HG02759 (cell line): ENCODE measurements around the gene ZNF678.

ENCODE experiments used
- ATAC-seq: cut with Tn5 transposase; IDR thresholded peaks from one replicate; pipeline ENCODE4 v1.9.1; 2021; ENCODE audit warnings: mild to moderate bottlenecking, moderate library complexity; ENCODE audit not compliant: unreplicated experiment

ZNF678 gene

DNA sequence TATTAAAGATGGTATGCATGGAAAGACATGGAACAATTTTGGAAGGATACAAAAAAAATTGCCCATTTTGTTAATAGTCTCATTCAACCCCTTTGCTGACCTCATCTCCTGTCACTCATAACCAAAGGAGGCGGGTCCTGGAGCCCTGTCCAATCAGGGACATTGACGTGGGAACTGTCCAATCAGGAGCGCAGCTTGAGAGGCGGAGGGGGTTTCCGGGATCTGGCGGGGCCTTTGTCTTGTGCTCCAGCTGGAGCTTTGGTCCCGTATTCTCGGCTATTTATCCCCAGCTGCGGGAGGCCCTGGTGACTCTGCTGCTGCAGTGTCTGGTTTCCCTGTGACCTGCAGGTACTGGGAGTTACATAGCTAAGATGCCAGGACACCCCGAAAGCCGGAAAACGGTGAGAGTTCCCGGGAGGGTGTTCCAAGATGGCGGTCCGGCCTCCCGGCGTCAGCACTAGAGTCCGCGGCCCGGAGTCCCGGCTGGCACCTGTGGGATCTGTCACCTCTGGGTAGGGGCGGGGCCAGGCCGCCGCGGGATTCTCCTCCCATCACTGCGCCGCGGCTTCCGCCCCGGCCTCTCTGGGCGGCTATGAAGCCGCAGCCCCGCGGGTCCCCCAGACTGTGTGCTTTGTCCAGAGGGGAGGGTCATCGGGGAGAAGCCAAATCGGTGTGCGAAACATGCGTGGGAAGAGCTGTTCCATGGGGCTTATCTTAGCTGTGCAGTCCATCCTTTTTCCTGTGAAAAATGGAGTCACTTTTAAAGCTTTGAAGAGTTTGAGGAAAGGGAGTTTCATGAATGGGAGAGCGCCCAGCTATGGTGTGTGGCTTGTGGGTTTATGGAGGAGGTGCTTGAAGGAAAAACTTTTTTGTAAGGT is at the start of gene ZNF678:
Gene ZNF678 (plus strand): TSS at position 233 of the 878 bp plus-strand sequence. CDS start 87,436 bp downstream, outside the sequence.
- ATAC-seq: peak; percentile 94

DNA sequence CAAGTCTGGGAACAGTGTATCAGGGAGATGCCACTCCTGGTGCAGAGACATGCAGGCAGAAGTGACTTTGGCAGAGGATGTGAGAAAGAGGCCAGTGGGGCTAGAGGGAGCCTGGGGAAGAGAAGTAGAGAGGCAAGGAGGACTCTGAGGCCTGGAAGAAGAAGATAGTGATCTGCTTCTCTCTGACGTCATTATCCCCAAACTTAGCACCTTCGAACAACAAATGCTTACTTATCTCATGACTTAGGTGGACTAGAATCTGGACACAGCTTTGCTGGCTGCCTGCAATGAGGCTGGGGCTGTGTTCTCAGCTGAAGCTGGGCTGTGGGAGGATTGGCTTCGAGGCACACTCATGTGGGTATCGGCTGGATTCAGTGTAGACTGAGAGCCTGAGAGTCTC is 44.5 kb upstream of the ZNF678 start:
- no peak for ATAC-seq

DNA sequence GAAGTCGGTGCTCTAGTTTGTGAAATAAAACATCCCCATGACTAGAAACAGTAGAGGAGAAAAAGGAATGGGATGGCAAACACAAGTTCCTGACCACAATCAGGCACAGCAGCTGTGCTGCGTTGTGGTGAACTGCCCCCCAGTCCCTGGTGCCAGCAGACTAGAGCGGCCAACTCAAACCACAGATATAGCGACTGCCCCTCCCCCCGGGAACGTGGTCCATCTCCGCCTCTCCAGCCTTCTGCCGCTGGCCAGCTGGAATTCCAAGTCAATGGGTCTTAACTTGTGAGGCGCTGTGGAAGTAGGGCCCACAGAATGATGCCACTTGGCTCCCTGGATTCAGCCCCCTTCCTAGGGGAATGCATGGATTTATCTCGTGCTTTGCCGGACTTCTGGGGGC is 41.6 kb upstream of the ZNF678 start:
- no peak for ATAC-seq

DNA sequence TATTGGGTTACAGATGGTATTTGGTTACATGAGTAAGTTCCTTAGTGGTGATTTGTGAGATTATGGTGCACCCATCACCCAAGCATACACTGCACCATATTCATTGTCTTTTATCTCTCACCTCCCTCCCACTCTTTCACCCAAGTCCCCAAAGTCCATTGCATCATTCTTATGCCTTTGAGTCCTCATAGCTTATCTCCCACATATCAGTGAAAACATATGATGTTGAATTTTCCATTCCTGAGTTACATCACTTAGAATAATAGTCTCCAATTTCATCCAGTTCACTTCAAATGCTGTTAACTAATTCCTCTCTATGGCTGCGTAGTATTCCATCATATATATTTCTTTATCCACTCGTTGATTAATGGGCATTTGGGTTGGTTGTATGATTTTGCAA is 36.8 kb upstream of the ZNF678 start:
- no peak for ATAC-seq

DNA sequence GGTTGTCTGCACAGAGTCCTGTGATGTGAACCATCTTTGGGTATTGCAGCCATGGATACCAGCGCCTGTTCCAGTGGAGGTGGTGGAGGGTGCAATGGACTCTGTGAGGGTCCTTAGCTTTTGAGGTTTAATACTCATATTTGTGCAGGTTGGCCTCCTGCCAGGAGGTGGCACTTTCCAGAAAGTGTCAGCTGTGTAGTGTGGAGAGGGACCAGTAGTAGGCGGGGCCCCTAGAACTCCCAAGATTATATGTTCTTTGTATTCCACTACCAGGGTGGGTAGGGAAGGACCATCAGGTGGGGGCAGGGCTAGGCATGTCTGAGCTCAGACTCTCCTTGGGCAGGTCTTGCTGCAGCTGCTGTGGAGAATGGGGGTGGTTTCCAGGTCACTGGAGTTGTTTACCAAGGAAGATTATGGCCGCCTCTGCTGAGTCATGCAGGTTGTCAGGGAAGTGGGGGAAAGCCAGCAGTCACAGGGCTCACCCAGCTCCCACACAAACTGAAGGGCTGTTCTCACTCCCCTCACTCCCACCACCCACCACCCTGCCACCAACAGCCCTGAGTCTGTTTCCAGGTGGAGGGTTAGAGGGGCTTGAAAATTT is 31.2 kb upstream of the ZNF678 start:
- no peak for ATAC-seq

DNA sequence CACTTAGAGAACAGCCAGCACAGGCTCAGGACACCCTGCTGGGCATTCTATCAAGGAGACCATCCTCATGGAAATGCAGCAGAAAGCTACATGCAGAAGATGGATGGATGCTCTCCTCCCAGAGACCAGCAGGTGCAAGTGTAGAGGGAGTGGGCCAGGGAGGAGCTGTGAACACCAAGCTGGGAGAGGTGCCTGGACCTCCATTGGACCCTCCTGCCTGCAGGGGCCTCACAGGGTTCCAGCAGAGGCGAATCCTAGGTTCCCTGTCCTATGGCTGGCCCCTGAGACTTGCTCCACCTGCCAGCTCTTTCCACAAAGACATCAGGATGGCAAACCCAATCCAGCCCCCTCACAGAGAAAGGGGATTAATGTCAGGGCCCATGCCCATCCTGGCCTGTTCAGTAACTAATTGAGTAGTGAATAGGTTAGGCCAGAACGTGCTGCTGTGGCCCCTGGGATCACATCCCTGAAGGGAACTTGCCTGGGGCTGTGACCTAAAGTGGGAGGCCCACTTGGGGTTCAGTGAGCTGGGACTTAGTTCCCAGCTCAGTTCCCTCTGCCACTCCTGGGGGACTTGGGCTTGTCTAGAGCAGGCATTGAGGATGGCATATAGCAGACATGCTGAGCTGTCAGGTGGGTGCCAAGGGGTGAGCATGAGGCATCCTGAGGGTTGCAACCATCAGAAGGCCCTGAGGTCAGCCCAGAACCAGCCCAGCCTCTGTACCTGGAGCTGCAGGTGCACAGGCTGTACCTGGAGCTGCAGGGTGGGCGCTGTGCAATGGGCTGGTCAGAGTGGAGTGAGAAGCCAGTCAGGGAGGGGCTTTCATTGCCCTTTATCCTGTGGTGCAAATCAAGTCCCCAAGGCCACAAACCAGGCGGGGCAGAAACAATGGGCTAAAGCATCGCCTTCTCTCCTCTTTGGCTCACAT is 22.9 kb upstream of the ZNF678 start:
- no peak for ATAC-seq

DNA sequence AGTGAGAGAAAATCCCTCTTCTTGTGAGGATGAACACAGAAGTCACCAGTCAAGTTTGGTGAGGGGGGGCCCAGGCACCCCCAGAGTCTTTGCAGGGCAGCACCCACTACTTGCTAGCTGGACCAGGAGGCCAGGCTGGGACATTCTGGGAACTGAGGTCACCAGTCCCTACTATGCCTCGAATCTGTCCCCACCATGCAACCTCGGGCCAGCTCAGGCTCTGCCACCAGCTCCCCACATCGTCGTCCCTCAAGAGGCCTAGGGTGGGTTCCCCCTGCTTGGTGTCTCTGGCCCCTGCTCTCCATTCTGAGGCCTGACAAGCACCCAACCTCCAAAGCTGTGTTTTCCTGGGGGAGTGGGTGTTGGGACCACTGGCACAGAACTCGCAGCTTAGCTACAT is 22.2 kb upstream of the ZNF678 start:
- ATAC-seq: no peak

DNA sequence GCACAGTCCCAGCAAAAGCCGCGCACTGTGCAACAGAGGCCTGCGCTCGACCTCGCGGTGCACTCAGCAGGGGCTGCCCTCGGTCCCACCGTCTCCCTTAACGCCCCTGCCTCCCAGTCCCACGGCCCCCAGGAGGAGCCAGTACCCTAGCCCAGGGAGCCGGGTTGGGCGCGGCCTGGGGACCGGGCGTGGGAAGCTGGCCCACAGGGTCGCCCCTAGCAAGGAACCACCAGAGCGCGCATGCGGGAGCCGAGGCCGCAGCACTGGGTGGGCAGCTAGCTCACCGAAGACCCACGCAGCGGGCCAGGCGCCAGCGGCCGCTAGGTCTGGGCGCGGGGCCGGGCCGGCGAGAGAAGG is 21.6 kb upstream of the ZNF678 start:
- peak; percentile 18 for ATAC-seq

DNA sequence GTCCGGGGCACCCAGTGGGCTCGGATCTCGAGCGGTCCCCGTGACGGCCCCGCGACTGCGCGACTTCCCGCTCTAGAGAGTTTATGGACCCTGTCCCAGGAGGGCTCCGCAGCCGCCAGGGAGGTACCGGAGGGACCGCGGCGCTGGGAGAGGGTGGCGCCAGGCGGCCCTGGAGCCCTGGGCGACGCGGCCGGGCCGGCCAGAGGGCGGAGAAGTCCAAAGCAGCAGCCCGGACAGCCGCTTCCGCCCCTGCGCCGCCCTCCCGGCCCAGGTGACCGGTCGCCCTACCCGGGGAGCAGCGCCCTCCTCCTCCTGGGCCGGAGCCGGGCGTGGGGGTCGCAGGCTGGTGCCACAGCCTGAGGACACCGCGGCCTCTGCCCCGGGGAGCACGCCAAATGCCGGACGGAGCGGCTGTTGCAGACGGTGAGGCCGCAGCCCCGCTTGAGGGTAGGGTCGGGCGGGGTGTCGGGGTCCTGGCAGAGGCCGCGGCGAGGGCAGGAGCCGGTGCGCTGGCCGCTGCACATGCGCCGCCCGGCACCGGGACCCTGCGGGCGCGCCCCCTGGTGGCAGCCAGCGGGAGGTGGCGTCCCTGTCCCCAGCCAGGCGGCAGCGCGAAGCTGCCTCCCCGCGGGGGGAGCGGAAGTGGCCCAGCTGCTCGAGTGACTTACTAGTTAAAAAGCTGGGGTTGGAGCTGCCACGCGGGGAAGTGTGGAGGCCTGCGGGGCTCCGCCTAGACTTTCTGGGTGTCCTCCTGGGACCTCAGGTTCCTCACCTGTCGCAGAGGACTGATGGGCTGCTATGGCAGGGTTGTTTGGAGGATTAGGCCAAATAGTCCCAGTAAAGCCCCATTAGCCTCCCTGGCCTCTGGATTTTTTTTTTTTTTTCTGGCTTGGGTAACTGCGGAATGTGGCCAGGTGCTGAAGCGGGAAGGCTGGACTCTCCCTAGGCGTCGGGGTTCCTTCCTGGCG is 20.9 kb upstream of the ZNF678 start:
- peak; percentile 97 for ATAC-seq

DNA sequence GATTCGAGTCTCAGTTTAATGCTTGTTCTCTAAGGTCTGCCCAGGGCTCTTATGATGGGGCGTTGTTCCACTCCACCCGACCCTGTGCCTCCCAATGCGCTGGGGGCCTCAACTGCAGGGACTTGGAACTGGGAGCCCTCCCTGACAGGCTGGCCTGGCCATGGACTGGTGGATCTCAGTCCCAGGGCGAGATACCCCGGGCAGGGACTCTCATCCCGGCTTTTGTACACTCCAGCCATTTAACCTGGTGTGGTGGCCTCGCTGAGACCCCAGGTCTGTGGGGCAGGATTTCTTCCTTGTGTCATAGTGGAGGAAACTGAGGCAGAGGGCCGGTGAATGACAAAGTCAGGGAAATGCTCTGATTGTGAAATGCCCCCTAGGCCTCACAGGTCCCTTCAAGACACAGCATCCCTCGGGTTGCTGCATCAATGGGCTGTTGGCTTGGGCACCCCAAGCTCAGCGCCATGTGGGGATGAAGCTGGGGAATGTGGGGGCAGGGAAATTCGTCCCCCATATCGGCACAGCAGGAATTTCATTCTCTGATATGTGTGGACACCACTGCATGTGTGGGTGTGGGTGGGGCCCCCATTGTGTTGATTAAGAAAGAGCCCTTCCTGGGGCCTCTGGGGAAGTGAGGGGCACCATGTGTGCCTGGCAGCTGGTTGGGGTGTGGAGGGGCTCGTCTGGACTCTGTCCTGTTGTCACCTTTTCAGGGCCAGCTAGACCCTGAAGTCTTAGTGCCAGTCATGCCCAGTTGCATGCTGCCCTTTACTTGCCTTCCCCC is 19.9 kb upstream of the ZNF678 start:
- no peak for ATAC-seq

DNA sequence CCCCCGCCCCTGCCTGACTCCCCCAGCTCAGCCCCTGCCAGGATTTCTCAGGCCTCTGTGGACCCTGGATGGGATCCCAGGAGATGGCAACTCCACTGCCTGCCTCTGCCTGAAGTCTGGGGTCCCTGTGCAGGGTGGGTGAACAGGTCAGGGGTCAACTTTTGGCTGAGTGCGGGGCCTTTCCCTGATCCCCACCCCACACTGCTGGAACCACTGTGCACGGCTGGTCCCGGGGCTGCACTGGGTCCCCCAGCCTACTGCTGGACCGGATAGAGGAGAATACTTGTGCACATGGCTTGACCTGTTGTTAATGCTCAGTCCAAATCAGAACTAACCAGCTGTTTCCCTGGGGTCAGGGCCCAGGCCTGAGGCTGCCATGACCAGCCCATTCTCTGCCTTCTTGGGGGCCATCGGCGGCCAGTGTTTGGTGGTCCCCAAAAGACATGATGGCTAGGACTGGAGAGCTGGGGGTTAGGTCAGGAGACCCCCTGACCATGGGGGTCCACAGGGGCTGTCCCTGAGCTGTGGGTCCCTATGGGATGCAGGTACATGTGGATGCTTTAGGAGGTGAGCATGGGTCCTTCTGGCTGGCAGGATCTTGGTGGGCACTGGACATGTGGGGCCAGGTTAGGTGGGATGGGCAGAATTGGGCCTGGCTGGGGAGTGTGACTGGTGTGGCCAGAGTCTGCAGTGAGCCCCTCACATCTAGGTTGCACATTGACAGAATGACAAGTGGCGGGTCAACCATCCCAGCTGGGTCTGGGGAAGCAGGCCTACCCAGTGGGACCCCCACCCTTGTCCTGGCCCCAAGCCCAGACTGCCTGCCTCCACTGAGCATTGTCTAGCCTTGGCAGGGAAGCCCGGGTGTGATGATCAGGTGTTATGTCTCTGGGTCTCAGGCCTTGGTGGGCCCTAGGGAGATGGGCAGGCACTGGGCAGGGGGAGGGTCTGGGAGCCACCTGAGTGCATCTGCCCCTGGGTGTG is 19.0 kb upstream of the ZNF678 start:
- ATAC-seq: no peak

DNA sequence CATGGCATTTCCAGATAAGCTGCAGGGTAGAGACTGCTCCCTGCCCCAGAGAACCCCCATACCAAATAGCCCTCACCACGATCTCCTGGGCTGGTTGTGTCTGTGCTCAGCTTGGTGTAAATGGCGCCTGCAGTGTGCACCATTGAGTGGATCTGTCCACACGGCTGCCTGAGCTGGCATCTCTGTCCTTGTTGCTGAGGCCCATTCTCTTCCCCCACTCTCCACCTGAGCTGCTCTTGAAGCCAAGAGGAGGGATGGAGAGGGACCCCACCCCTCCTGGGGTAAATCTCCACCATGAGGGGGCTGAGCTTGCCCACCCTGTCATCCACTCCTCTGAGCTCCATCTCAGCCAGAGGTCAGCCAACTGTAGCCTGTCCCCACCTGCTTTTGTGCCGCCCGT is 18.0 kb upstream of the ZNF678 start:
- no peak for ATAC-seq

DNA sequence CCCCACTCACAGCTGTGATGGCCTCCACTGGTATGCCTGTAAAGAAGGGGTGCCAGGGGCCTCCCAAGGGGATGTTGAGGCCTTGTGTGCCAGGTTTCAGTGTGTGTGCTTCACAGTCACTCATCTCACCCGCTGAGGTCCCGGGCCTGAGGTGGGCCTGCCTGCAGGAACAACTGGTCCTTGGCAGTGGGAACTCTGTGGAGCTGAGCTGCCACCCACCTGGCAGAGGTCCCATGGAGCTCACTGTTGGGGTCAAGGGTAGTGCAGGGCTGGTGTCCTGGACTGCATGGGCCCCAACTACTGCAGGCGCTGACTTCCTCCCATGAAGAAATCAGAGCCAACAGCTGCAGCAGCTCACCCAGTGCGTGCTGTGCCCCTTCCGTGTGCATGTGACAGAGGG is 17.3 kb upstream of the ZNF678 start:
- no peak for ATAC-seq

DNA sequence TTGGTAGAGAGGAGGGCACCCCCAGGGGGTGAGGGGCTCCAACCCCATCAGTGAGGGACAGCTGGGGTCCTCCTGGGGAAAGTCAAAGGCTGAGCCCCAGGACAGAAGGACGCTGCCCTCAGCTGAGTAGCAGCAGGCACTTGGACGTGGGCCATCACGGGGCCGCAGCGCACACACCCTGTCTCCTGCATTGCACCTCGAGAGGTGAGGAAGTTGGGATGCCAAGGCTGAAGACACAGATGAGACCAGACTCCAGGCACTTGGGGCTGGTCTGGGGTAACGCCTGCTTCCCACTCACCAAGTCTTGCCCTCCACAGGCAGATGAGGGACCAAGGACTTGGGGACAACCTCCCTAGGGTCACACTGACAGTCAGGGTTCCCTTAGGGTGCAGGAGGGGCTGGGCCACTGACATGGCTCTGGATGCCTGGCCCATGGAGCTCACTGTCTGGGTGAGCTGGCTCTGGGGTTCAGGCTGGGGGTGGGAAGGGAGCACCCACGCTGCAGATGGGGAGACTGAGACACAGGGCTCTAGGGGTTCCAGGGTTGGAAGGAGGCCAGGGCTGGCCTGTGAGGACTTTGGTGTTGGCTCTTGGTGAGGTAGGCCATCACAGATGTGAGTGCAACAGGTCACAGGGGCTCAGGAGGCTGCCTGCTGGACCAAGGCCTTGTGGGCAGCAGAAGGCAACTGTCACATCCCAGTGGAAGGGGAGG is 16.6 kb upstream of the ZNF678 start:
- ATAC-seq: no peak

DNA sequence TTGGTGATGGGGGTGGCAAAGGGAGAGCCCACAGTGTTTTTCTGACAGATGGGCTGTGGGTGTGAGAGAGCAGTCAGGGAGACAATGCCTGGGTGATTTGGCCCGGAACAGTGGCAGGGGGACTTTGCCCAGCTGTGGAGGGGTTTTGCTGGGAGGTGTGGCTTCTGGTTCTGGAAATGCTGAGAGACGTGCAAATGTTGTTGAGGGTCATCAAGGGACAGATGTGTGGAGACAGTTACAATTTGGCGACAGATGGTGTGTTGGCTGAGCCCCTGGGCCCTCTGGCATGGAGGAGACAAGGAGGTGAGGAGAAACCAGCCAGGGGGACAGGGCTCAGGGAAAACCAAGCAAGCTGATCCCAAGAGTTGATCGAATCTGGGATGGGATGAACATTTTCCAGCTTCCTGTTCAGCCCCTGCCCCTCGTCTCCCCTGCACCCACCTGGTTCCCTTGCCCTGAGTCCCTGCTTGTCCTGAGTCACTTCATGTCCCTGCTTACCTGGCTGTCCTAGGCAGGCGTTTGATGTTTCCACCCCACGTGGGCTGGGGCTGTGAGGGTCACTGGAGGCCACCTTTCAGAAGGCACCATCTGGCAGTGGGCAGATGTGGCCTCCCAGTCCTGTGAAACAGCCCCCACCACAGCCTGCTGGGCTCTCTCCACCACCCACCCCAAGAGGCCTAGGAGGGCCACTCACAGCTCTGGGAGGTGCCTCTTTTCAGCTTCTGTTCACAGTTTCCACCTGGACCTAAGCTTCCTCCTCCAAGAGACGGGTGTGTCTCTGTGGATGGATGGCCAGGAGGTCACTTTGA is 15.8 kb upstream of the ZNF678 start:
- ATAC-seq: no peak

DNA sequence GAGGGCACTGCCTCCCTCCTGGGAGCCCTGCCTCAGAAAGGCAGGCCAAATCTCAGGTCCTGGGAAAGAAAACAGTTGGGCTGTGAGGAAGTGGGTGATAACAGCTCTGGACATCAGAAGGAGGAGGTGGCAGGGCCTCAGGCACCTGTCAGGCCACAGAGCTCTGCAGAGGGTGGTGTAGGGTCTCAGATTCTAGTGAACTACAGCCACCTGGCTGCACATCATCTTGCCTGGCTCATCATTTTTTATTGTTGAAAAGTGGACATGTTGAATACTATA is 15.3 kb upstream of the ZNF678 start:
- ATAC-seq: no peak

DNA sequence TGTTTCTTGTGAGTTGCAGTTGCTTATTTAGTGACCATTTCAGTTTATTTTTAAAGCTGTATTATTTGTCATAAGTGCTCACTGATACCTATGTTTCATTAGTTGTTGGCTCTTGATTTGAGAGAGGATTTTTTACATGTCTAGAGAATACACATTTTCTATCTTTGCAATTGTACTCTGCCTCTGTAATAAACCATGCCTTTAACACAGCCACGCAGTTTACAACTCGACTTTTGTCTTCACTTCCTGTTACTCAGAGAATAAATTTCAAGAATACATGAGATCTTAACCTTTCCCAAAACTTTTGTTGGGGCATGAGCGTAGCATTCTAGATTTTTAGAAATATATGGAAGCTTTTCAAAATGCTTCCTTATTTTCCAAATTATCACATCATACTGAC is 14.9 kb upstream of the ZNF678 start:
- no peak for ATAC-seq
